HG03159 (cell line): Measurements from ENCODE around the gene RASAL2.
"Not testable (repeated sequence)": the region's sequence is repeated elsewhere in the genome, so short reads cannot be mapped to it uniquely, and the experiment has no call there.

Source experiments
- ATAC-seq: cut with Tn5 transposase; IDR thresholded peaks from one replicate; pipeline ENCODE4 v1.9.1; 2021; ENCODE audit warnings: mild to moderate bottlenecking, moderate library complexity; ENCODE audit not compliant: unreplicated experiment

RASAL2 gene

GRCh38 chr1:178368208-178368607 lies 274.3 kb downstream of the RASAL2 start:
- no peak for ATAC-seq

GRCh38 chr1:178371235-178371634 lies 277.3 kb downstream of the RASAL2 start:
- ATAC-seq, result no peak

GRCh38 chr1:178371933-178372388 lies 278.1 kb downstream of the RASAL2 start:
- ATAC-seq, result no peak

DNA sequence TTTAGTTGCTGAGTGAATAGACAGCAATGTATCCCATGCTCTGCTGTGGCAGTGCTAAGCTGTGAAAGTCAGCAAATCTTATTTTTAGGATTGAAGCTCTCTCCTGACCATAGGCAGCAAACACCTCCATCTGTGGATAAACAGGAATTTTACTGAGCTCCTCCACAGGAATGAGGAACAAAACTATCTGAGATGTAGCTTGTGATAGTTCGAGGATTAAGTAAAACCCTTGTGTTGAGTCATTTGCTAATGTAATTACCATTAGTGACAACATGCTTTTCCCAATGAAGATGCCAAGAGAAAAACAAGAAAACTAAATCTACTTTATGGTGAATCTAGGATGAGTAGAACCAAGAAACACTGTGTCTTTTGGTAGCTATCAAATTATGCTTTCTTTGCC lies 280.1 kb downstream of the RASAL2 start:
- no peak for ATAC-seq

DNA sequence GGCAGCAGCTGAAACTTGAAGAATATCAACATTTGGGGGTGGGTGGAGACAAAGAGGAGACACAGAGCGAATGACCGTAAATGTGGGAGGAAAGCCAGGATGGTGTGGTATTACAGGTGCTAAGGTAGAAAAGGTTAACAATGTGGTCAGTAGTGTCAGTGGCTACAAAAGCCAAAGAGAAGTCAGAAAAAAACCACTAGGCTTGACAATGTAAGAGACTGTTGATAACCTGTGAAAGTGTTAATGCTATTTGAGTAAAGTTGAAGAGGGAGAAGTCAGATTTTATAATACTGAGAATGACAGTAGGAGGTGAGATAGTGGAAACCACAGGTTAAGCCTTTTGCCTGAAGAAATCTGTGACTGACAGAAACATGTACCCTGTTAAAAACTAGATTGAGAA lies 282.1 kb downstream of the RASAL2 start:
- ATAC-seq, result no peak

DNA sequence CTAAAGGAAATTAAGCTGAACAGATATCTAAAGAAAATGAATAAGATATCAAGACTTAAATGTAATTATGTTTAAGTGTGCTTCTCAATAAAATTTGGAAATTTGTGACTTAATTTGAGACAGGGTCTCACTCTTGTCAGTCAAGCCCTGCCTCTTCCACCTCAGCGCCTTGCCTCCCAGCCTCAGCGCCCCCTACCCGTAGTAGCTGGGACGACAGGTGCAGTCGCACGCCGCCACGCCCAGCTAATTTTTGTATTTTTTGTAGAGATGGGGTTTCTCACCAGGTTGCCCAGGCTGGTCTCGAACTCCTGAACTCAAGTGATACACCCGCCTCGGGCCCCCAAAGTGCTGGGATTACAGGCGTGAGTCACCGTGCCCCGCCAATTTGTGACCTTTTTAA lies 285.9 kb downstream of the RASAL2 start:
- no peak for ATAC-seq

DNA sequence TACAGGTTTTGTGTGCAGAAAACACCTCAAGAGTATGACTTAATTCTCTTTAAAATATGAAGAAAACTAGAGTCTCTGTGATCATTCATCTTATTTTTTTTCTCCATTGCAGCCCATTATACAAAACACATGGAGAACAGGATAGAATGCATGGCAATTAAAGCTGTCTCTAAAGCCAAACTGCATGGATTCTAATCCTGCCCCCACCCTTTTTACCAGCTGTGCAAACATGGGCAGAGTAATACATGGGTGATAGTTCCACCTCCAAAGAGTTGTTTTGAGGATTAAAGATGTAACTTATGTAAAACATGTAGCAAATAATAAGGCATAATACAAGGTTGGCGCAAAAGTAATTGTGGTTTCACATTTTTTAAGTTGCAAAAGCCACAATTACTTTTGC lies 288.5 kb downstream of the RASAL2 start:
- no peak for ATAC-seq

- no peak for ATAC-seq
Observed at GRCh38 chr1:178385662-178386061, 291.8 kb downstream of the RASAL2 start.

- ATAC-seq, result no peak
Observed at GRCh38 chr1:178388418-178389145, 294.7 kb downstream of the RASAL2 start.

DNA sequence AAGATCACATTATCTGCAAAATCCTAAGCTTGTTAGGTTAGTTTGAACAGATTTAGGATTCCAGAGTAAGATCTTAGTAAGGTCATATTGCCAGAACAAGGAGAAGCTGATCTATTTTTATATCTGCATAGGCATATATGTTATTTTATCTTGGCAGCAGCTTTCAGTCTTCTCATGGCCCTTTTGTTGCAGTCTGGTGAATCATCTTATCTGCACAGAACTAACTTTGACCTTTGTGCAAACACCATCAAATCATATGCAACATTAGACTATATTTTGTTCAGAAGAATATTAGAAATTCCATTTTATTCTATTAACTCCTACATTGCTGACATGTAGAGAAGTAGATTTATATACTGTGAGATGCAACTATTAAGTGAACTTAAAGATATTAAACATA lies 295.5 kb downstream of the RASAL2 start:
- no peak for ATAC-seq

- ATAC-seq, result not testable (repeated sequence)
Observed at GRCh38 chr1:178390280-178390679, 296.4 kb downstream of the RASAL2 start.

GRCh38 chr1:178393370-178393769 lies 299.5 kb downstream of the RASAL2 start:
- ATAC-seq, result no peak

DNA sequence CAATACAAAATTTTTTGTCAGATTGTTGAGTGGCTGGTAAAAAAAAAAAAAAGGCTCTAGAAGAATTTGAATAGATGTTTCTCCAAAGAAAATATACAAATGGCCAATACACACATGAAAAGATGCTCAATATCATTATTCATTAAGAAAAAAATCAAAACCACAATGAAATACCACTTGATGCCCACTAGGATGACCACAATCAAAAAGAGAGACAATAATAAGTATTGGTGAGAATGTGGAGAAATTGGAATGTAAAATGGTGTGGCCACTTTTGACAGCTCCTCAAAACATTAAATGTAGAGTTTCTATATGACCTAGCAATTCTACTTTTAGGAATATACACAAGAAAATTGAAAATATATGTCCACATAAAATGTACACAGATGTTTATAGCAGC lies 302.9 kb downstream of the RASAL2 start:
- ATAC-seq, result no peak

DNA sequence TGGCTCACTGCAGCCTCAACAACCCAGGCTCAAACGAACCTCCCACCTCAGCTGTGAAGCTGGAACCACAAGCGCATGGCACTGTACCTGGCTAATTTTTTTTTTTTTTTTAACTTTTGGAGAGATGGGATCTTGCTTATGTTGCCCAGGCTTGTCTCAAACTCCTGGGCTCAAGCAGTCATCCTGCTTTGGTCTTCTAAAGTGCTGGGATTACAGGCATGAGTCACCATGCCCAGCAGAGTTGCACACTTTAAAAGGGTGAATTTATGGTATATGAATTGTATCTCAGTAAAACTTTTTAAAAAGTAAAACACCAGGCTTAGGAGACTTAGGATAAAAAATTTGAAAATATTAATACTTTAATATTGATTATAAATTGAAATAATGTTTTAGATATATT lies 303.8 kb downstream of the RASAL2 start:
- ATAC-seq, result no peak

DNA sequence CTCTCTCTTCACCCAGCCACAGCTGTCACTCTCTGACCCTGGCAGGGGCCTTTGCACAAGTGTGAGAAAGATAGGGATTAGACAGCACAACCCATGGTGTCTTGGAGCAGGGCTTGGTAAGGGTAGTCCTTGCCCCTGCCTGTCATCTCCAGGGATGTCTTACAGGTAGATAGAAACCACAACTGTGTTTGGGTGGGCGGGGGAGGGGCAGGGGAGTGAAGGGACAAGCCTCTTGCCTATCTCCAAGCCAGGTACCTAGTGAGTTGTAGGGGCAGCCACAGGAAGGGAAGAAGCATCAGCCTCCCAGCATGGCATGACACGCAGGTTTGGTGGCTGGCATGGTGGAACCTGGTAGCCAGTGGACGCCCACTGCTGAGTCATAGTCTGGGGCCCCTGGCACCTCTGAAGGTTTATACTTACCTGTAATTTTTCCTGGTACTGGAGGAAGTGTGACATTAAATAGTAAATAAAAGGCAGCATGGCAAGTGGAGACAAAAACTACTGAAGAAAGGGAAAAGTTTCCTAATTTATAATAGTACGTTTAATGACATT lies 305.3 kb downstream of the RASAL2 start:
- no peak for ATAC-seq

DNA sequence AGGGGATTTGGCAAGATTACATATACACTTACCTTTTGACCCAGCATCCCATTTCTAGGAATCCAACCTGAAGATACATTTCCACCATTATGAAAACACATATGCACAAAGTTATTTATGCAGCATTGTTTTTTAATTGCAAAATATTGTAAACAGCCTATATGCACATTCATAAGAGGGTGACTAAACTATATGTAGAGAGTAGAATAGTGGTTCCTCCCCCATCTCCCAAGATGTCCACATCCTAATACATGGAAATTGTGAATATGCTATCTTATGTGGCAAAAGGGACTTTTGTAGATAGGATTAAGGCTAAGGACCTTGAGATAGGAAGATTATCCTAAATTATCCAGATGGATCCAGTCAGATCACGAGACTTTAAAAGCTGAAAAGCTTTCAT lies 311.2 kb downstream of the RASAL2 start:
- no peak for ATAC-seq

DNA sequence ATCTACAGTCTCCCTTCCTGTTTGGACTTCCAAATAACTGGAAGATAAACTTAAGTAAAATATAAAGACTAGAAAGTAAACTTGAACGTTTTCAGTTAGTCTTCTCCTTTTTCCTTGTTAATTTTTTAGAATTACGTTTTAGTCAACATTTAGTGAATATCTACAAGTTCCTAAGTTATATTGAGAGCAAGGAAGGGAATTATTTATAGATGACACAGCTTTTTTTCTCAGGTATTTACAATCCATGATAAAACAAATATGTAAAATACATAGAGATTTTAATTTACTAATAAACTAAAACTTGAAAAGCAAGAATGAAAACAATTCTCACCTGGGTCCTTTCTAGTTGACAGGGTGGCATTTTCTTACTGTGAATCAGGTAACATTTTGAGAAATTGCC lies 313.3 kb downstream of the RASAL2 start:
- ATAC-seq, result no peak

- ATAC-seq, result no peak
Observed at GRCh38 chr1:178407655-178408054, 313.8 kb downstream of the RASAL2 start.

- ATAC-seq, result no peak
Observed at GRCh38 chr1:178408871-178409270, 315.0 kb downstream of the RASAL2 start.

DNA sequence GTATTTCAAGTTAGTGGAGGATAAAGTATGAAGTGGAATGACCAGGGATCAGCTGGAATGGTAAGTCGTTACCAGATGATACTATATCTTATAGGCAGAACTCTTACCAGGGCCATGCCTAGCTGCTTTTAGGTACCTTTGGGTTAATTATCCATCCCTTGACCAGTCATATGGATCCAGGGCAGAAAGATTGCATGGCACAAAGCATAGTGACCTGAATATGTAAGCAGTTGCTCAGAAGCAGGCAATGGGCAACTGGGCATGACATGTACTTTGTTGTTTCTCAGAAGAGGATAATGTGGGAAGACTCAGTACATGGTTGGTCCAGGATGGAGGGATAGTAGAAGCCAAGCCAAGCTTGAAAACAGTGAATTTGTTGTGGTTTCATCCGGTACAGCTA lies 315.6 kb downstream of the RASAL2 start:
- ATAC-seq, result no peak

DNA sequence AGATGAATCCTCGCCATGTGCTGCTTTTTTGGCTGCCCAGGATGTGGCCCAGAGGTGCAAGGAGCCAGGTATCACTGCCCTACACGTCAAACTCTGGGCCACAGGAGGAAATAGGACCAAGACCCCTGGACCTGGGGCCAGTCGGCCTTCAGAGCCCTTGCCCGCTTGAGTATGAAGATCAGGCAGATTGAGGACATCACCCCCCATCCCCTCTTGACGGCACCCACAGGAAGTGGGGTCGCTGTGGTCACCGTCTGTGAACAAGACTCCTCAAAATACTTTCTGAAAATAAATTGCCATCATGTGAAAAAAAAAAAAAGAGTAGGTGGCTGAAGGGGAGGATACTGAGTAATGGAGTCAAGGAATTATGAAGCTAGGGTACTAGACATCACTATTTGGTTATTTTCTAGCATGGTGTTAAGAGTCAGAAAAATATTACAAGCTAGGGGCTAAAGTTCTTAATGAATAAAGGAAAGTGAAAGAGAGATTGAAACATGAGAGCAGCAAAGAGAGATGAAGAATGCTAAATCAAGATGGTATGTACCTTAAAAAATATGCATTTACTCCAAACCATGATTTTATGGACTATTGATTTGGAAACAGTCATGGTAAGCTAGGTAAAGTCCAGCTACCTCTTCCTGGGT lies 318.0 kb downstream of the RASAL2 start:
- peak; percentile 83 for ATAC-seq

DNA sequence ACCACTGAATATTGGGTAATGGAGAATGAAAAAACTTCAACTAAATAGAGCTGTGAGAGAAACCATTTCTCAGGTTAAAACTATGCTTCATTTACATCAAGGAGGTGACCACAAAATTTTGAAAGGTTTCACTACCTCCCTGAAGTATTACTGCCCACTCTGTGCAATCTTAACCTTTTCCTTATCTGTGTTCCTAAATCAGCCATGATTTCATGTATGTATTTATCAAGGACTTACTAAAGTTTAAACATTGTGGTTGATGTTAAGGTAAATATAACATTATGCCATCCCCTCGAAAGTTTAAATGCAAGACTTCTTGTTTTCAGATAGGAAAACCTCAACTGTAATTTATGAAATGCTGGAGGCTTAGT lies 318.5 kb downstream of the RASAL2 start:
- peak; percentile 91 for ATAC-seq
